Stimulated activated naive CD4-positive, alpha-beta T cell (primary cell): ENCODE measurements around the gene THAP11.

Experiments
- DNase-seq, 6 experiments: peaks; one replicate each; lab custom pipeline; 2025; lab: John Stamatoyannopoulos, UW

THAP11 gene

GRCh38 chr16:67883872-67884261 is 41.7 kb downstream of the THAP11 start:
- DNase-seq, result peak; percentile 56 to 83 (median 69)

DNA sequence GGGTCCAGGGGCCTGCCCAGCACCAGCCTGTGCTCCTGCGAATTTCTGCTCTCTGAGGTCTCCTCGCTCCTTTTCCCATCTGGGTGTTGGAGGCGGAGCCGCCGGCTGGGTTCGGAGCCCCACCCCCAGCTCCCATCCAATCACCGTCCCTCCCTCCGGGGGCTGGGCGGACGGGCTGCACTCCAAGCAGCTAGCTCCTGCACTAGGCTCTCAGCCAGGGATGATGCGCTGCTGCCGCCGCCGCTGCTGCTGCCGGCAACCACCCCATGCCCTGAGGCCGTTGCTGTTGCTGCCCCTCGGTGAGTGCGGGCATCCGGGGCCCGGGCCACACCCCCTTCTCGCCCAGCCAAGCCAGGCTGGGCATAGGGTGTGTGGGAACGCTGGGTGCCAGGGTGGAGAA is 42.6 kb downstream of the THAP11 start, which contains the start of gene NRN1L:
TSS of gene NRN1L (plus strand) at position 202 of the 400 bp plus-strand sequence. CDS start at position 221, 19 bp downstream.
- no peak for DNase-seq

GRCh38 chr16:67885545-67885944 is 43.4 kb downstream of the THAP11 start:
- no peak for DNase-seq

DNA sequence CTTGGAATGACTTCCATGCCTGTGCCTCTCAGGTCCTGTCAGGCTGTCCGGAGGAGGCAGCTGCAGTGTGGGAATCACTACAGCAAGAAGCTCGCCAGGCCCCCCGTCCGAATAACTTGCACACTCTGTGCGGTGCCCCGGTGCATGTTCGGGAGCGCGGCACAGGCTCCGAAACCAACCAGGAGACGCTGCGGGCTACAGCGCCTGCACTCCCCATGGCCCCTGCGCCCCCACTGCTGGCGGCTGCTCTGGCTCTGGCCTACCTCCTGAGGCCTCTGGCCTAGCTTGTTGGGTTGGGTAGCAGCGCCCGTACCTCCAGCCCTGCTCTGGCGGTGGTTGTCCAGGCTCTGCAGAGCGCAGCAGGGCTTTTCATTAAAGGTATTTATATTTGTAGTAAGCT is 43.9 kb downstream of the THAP11 start:
- no peak for DNase-seq

DNA sequence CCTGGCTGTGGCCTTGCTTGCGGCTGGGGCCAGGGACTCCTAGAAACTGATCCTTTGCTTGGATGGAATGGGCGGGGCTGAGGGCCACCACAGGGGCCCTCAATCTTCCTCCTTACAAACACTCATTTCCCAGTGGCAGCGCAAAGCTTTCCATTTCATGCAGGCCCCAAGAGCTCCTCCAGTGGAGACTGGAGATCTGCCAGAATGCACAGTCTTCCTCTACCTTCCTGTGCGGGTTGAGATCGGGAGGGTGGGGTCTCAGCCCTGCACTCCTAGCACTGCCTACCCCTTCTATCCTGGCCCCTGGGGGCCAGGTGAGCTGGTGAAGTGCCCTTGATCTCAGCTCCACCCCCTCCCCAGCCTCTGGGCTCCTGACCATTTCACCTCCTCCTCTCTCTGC is 44.3 kb downstream of the THAP11 start:
- DNase-seq, result no peak

DNA sequence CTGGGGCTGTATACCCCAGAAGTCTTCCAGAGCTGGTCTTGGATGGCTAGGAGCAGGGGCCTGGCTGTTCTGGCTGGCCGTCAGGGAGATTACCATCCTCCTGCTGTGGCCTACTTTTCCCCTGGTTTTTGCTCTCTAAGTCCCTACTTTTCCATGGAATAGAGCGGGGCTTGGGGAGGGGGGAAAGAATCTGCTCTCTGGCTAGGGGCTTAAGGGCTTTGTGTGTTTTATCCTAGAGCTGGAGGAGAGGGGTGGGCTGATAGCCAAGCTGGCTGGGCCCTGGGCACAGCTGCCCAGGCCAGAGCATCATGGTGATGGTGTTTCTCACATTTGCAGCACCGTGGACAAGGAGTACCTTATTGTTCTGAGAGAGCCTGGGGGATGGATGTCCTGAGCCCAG is 46.2 kb downstream of the THAP11 start:
- no peak for DNase-seq

DNA sequence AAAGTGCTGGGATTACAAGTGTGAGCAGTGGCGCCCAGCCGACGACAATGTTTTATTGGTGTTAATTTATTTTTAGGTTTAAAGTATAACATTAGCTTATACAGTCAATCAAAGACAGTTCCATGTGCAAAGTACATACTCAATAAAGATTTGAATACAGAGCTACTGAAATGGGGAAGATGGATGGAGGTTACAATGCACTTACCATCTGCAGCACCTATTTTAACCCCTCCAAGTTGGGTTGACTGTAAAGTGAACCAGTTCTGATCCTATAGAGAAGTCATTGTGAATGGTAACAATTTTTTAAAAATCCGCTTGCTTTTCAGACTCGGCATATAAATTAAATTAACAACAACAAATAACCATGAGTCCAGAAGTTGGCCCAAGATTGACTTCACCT is 50.3 kb downstream of the THAP11 start:
- DNase-seq, result no peak

GRCh38 chr16:67892899-67893742 is 51.0 kb downstream of the THAP11 start, which contains the start of gene PSKH1:
PSKH1 (plus strand) TSS chr16:67893254; CDS start chr16:67908750, 15,496 bp downstream.
- peak; percentile 80 to 94 (median 91) for DNase-seq
